HepG2 (cell line): Measurements from ENCODE around the gene LRP1-AS. TPM values are rescaled to one million over a fixed set of nuclear protein-coding genes. Genes with fewer than 3 reads are reported as not detected.

Source experiments
- ARHGAP35 ChIP-seq: sonication (generic); formaldehyde crosslinking; IDR thresholded peaks from 2 replicates; pipeline ENCODE4 v1.9.0; 2022; ENCODE audit warnings: mild to moderate bottlenecking, inconsistent platforms, moderate library complexity, missing genetic modification reagents, borderline replicate concordance
- ATF7 ChIP-seq, 2 experiments: fragments of 450-650 bp in 1 of 2; sonication (generic) in 1 of 2; formaldehyde crosslinking in 1 of 2; IDR thresholded peaks; 2 replicates each; pipeline versions ENCODE4 v1.4.0 to v1.6.1; 2016 to 2020; ENCODE audit warnings: antibody characterized with exemption in 1 of 2, mild to moderate bottlenecking in 1 of 2, missing genetic modification reagents in 1 of 2
- BRCA1 ChIP-seq: sonication (generic); formaldehyde crosslinking; IDR thresholded peaks from 2 replicates; pipeline ENCODE4 v1.4.0; 2020; ENCODE audit warnings: missing genetic modification reagents
- CHD2 ChIP-seq: IDR thresholded peaks from 2 replicates; pipeline ENCODE4 v1.6.1; 2011; ENCODE audit warnings: low read depth, low read length, improper control_type of control experiment
- E2F1 ChIP-seq: sonication (generic); formaldehyde crosslinking; IDR thresholded peaks from 2 replicates; pipeline ENCODE4 v1.5.0; 2020; ENCODE audit warnings: missing genetic modification reagents
- HNRNPL ChIP-seq: fragments of 200-400 bp; formaldehyde crosslinking; IDR thresholded peaks from 2 replicates; pipeline ENCODE4 v1.6.1; 2017; ENCODE audit warnings: mild to moderate bottlenecking, low read depth, low read length
- IKZF5 ChIP-seq: IDR thresholded peaks from 2 replicates; pipeline ENCODE4 v1.6.1; 2018; ENCODE audit warnings: missing genetic modification reagents, mild to moderate bottlenecking, missing compliant biosample characterization
- JUN ChIP-seq: sonication (generic); formaldehyde crosslinking; IDR thresholded peaks from 2 replicates; pipeline ENCODE4 v1.4.0; 2020; ENCODE audit warnings: mild to moderate bottlenecking, missing genetic modification reagents
- NFRKB ChIP-seq: fragments of 450-650 bp; IDR thresholded peaks from 2 replicates; pipeline ENCODE4 v1.6.1; 2017
- NR1H2 ChIP-seq: sonication (generic); formaldehyde crosslinking; IDR thresholded peaks from 2 replicates; pipeline ENCODE4 v1.8.1; 2022; ENCODE audit warnings: low read depth, missing genetic modification reagents, borderline replicate concordance
- NR2C2 ChIP-seq: sonication (generic); formaldehyde crosslinking; IDR thresholded peaks from 2 replicates; pipeline ENCODE4 v1.4.0; 2020; ENCODE audit warnings: missing genetic modification reagents, mild to moderate bottlenecking, moderate library complexity, borderline replicate concordance
- PAWR ChIP-seq: sonication (generic); formaldehyde crosslinking; IDR thresholded peaks from 2 replicates; pipeline ENCODE4 v1.4.0; 2020; ENCODE audit warnings: missing genetic modification reagents, mild to moderate bottlenecking, borderline replicate concordance
- POGZ ChIP-seq: sonication (generic); formaldehyde crosslinking; IDR thresholded peaks from 2 replicates; pipeline ENCODE4 v1.4.0; 2020; ENCODE audit warnings: mild to moderate bottlenecking, missing genetic modification reagents
- RAD21 ChIP-seq: fragments of 450-650 bp; formaldehyde crosslinking; IDR thresholded peaks from 2 replicates; pipeline ENCODE4 v1.5.0; 2020; ENCODE audit warnings: mild to moderate bottlenecking
- RAD51 ChIP-seq: fragments of 450-650 bp; IDR thresholded peaks from 2 replicates; pipeline ENCODE4 v1.6.1; 2016; ENCODE audit warnings: borderline replicate concordance
- REPIN1 ChIP-seq: sonication (generic); formaldehyde crosslinking; IDR thresholded peaks from 2 replicates; pipeline ENCODE4 v1.8.0; 2022; ENCODE audit warnings: missing genetic modification reagents, low read depth, mild to moderate bottlenecking, borderline replicate concordance
- SRSF9 ChIP-seq: fragments of 200-400 bp; formaldehyde crosslinking; IDR thresholded peaks from 2 replicates; pipeline ENCODE4 v1.6.1; 2018; ENCODE audit warnings: borderline replicate concordance, mild to moderate bottlenecking, low read depth, low read length; ENCODE audit not compliant: insufficient read depth, poor library complexity, severe bottlenecking
- TAF1 ChIP-seq: sonication (generic); formaldehyde crosslinking; IDR thresholded peaks from 2 replicates; pipeline ENCODE4 v1.4.0; 2020; ENCODE audit warnings: missing genetic modification reagents
- TBX3 ChIP-seq: fragments of 450-650 bp; IDR thresholded peaks from 2 replicates; pipeline ENCODE4 v1.6.1; 2017; ENCODE audit warnings: antibody characterized with exemption, mild to moderate bottlenecking, inconsistent platforms, borderline replicate concordance
- ZBTB26 ChIP-seq: IDR thresholded peaks from 2 replicates; pipeline ENCODE4 v1.6.1; 2016; ENCODE audit warnings: missing compliant biosample characterization, missing genetic modification reagents, borderline replicate concordance
- ZFY ChIP-seq: sonication (generic); formaldehyde crosslinking; IDR thresholded peaks from 2 replicates; pipeline ENCODE4 v1.4.0; 2020; ENCODE audit warnings: missing genetic modification reagents
- ZNF101 ChIP-seq: sonication (generic); formaldehyde crosslinking; IDR thresholded peaks from 2 replicates; pipeline ENCODE4 v1.4.0; 2020; ENCODE audit warnings: mild to moderate bottlenecking, low read depth, missing genetic modification reagents, borderline replicate concordance
- ZNF430 ChIP-seq: sonication (generic); formaldehyde crosslinking; IDR thresholded peaks from 2 replicates; pipeline ENCODE4 v1.9.0; 2021; ENCODE audit warnings: mild to moderate bottlenecking, missing genetic modification reagents
- polyA plus RNA-seq, 8 experiments: library from polyadenylated mRNA; depleted of rRNA in 3 of 8; stranded (reverse) in 7 of 8; unstranded in 1 of 8; fragments of >200 nt; fragmentation: Illumina TruSeq in 4 of 8; extraction: Trizol in 4 of 8; gene quantifications; 2 replicates each; pipeline versions ENCODE4 v1.2.1 to v1.2.3, GENCODE V29; 2011 to 2016; ENCODE audit warnings: low read depth in 4 of 8, missing spikeins in 1 of 8, mixed read lengths in 1 of 8; ENCODE audit not compliant: insufficient read depth in 1 of 8
- total RNA-seq, 5 experiments: library from RNA; depleted of rRNA; stranded (reverse); fragments of >200 nt; fragmentation: Illumina TruSeq; extraction: Trizol; gene quantifications; 2 replicates each; pipeline ENCODE4 v1.2.3, GENCODE V29; 2016; ENCODE audit warnings: low read depth in 1 of 5
- TF ChIP-seq, protein P1 (sequence below): sonication (generic); formaldehyde crosslinking; IDR thresholded peaks from 2 replicates; pipeline ENCODE4 v1.8.1; 2022; ENCODE audit warnings: mild to moderate bottlenecking, missing genetic modification reagents

LRP1-AS gene
- total and polyA plus RNA-seq, 2 of the 13 experiments (the other 11 are each of a cell fraction or from before 2014, with no cell fraction given) = 0.20 TPM; not detected in 1

DNA sequence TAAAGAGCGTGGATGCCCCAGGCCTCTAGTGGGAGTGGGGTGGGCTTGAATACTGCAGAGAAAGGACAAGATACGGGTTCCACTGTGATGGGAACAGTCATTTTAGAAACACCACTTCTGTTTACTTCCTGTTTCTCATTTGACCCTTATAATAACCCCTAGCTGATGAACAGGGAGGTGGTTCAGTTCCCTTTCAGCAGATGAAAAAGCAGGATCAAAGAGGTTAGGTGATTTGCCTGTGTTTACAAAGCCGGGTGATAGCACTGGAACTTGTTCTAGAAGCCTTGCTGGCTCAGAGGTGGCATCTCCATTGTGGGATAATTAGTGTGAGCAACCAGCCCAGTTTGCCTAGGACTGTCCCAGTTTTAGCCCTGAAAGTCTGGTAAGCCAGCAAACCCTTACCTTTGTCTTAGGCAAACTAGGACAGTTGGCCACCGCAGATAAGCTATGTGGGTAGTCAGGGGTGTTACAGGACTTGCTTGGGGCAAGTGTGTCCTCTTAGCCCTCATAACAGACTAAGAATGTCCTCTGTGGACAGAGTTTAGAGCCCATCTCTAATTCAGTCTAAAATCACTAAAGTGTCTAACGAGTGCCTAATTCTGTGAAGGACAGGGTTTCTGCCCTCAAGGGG lies 7.5 kb upstream of the LRP1-AS start (continued):
- TF ChIP-seq, protein P1, sequence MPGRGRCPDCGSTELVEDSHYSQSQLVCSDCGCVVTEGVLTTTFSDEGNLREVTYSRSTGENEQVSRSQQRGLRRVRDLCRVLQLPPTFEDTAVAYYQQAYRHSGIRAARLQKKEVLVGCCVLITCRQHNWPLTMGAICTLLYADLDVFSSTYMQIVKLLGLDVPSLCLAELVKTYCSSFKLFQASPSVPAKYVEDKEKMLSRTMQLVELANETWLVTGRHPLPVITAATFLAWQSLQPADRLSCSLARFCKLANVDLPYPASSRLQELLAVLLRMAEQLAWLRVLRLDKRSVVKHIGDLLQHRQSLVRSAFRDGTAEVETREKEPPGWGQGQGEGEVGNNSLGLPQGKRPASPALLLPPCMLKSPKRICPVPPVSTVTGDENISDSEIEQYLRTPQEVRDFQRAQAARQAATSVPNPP (CRISPR knock-in tag) = no peak
- TF ChIP-seq TAF1 (CRISPR knock-in tag) = no peak
- no peak for TF ChIP-seq BRCA1 (CRISPR knock-in tag)
- TF ChIP-seq PAWR (CRISPR knock-in tag) = no peak
- no peak for TF ChIP-seq CHD2
- TF ChIP-seq IKZF5 (CRISPR knock-in tag) = 0 out of 2 replicates have a peak, but pooled peaks have one; percentile 19
- TF ChIP-seq ZNF430 (CRISPR knock-in tag) = no peak
- peak; percentile 56; the same call in 1 of the 2 replicates for TF ChIP-seq TBX3
- TF ChIP-seq NR2C2 (CRISPR knock-in tag) = peak; percentile 12; the same call in 1 of the 2 replicates
- no peak for TF ChIP-seq NFRKB
- TF ChIP-seq POGZ (CRISPR knock-in tag) = no peak
- TF ChIP-seq ZFY (CRISPR knock-in tag) = no peak
- TF ChIP-seq RAD21 (CRISPR knock-in tag) = no peak
- no peak for TF ChIP-seq JUN (CRISPR knock-in tag)
- no peak for TF ChIP-seq E2F1
- TF ChIP-seq HNRNPL = no peak
- no peak for TF ChIP-seq NR1H2 (CRISPR knock-in tag)
- no peak for TF ChIP-seq ZNF101 (CRISPR knock-in tag)
- no peak for TF ChIP-seq ARHGAP35 (CRISPR knock-in tag)
- TF ChIP-seq REPIN1 = no peak
- no peak for TF ChIP-seq ATF7 (IDR thresholded peaks at IDR 0.05)
- no peak for TF ChIP-seq ATF7 (CRISPR knock-in tag; IDR thresholded peaks at IDR 0.05)
- no peak for TF ChIP-seq SRSF9
- peak; percentile 70 for TF ChIP-seq ZBTB26 (CRISPR knock-in tag)
- no peak for TF ChIP-seq RAD51
